HL-60 (cell line): ENCODE data around the gene HLA-DMA.

ENCODE experiments used
- DNase-seq, 2 experiments: peaks; one replicate each; pipeline ENCODE4 v3.0.0-alpha.2; 2010 to 2020; ENCODE audit warnings: low read depth in 1 of 2, low spot score in 1 of 2
- H3K27ac ChIP-seq: fragments of 250-450 bp; sonication (Bioruptor Pico); replicated peaks from 2 replicates; pipeline ENCODE4 v1.5.1; 2020; ENCODE audit warnings: mild to moderate bottlenecking, moderate library complexity
- H3K27me3 ChIP-seq: fragments of 250-450 bp; sonication (Bioruptor Pico); 2 replicates; pipeline ENCODE4 v1.5.1; 2021; ENCODE audit warnings: mild to moderate bottlenecking, moderate library complexity; ENCODE audit not compliant: insufficient read depth, poor library complexity, severe bottlenecking
- H3K4me3 ChIP-seq: replicated peaks from 2 replicates; pipeline ENCODE4 v1.5.1; 2011; ENCODE audit warnings: mild to moderate bottlenecking, control low read depth, low read length; ENCODE audit not compliant: insufficient read depth
- GABPA ChIP-seq: IDR thresholded peaks from 2 replicates; pipeline ENCODE4 v1.6.1; 2012; ENCODE audit warnings: low read depth
- POLR2AphosphoS5 ChIP-seq: IDR thresholded peaks from 2 replicates; pipeline ENCODE4 v1.6.1; 2012; ENCODE audit warnings: low read depth
- REST ChIP-seq: IDR thresholded peaks from 2 replicates; pipeline ENCODE4 v1.6.1; 2012; ENCODE audit warnings: low read depth; ENCODE audit not compliant: insufficient replicate concordance
- SPI1 ChIP-seq: IDR thresholded peaks from 2 replicates; pipeline ENCODE4 v1.6.1; 2012; ENCODE audit warnings: low read depth, mild to moderate bottlenecking, borderline replicate concordance
- TF ChIP-seq, protein P1 (sequence below): IDR thresholded peaks from one replicate; pipeline ENCODE4 v1.5.1; 2011; ENCODE audit warnings: low read length, control low read depth, inconsistent platforms; ENCODE audit not compliant: insufficient read depth

HLA-DMA gene

GRCh38 chr6:32950010-32950409, 2.9 kb downstream of the HLA-DMA start:
- no peaks in the 10 kb centered on the region for H3K27me3 ChIP-seq
- DNase-seq = no peak
- TF ChIP-seq SPI1 = no peak
- TF ChIP-seq, protein P1, sequence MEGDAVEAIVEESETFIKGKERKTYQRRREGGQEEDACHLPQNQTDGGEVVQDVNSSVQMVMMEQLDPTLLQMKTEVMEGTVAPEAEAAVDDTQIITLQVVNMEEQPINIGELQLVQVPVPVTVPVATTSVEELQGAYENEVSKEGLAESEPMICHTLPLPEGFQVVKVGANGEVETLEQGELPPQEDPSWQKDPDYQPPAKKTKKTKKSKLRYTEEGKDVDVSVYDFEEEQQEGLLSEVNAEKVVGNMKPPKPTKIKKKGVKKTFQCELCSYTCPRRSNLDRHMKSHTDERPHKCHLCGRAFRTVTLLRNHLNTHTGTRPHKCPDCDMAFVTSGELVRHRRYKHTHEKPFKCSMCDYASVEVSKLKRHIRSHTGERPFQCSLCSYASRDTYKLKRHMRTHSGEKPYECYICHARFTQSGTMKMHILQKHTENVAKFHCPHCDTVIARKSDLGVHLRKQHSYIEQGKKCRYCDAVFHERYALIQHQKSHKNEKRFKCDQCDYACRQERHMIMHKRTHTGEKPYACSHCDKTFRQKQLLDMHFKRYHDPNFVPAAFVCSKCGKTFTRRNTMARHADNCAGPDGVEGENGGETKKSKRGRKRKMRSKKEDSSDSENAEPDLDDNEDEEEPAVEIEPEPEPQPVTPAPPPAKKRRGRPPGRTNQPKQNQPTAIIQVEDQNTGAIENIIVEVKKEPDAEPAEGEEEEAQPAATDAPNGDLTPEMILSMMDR = no peak
- no peak for TF ChIP-seq REST
- TF ChIP-seq POLR2AphosphoS5 = no peak
- no peak for TF ChIP-seq GABPA
- H3K27ac ChIP-seq = no peak overlapping the region
- H3K4me3 ChIP-seq = no peak overlapping the region

DNA sequence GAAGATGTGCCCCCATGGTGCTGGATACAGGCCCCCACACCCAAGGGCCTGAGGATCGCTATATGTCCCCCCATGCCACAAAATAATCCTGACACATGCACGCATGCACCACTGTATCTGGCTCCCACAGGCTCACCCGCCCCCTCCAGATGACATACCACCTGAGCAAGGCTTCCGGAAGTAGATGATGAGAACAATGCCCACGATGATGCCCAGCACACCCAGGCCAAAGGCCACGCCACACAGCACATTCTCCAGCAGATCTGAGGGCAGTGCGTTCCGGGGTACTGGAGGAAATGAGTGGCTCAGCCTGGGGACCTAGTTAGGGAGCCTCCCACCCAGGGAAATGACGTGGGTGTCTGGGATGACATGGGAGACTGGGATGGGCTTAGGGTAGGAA, 3.8 kb downstream of the HLA-DMA start:
- Histone ChIP-seq H3K27ac (no peak overlapping the region), H3K4me3 (no peak overlapping the region), H3K27me3 (no peaks in the 10 kb centered on the region)
- no peak for DNase-seq
- TF ChIP-seq SPI1 (no peak), REST (no peak), POLR2AphosphoS5 (no peak), GABPA (no peak)
- TF ChIP-seq, protein P1 = no peak

GRCh38 chr6:32947552-32948465, 5.1 kb downstream of the HLA-DMA start:
- no peak overlapping the region for H3K27ac ChIP-seq
- TF ChIP-seq, protein P1 = peak; percentile 82
- TF ChIP-seq REST = no peak
- H3K27me3 ChIP-seq = no peaks in the 10 kb centered on the region
- H3K4me3 ChIP-seq = no peak overlapping the region
- DNase-seq = peak in 1 of 2 experiments; percentile 72
